Measurements from ENCODE around the gene CNOT6.

The CNOT6 gene

DNA sequence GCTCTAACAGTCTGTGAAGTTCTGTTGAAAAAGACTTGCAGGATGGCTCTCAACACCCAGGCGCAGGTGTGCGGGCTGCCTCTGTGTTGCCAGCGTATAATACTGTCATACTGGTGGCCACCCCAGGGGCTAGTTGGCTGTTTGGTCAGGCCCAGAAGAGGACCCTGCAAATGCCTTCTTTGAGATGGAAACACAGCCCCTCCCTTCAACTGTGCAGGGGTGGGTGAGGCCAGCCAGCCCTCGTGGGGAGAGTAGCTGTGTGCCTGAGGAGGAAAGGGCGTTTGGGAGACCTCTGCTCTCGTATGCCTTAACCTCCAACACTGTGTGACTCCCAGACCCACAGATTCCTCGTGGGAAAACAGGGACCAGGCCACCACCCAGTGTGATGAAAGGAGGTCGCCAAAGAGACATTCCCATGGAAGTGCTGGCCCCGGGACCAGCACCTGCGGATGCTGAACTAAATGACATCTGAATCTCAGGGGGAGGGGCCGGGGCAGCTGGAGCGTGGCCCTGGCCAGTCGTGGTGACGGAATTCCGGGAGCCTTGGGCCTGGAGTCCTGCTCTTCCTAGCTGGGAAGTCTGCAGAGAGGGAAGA lies 108.4 kb downstream of the CNOT6 start:
- DNase-seq: no peak

GRCh38 chr5:180603076-180603594 lies 109.0 kb downstream of the CNOT6 start:
- DNase-seq: no peak

DNA sequence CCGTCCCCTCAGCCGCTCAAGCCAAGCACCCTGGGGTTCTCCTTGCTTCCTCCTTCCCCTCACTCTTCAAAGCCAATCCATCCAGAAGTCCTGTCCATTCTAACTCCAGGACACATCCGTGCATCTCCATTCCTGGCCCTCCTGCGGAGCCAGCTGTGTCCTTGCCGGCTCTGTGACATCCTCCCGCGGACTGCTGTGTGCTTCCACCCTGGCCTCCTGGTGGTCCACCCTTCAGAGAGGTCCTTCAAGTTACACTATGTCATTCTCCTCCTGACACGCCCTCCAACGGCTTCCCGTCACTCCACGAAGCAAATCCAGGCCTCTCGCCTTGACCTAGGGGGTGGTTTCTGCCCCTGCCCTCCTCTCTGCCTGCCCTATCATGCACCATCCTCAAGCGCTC lies 110.1 kb downstream of the CNOT6 start:
- DNase-seq: no peak

- peak; percentile 83 for DNase-seq
These were observed 111.5 kb downstream of the CNOT6 start for GRCh38 chr5:180605554-180606214.

DNA sequence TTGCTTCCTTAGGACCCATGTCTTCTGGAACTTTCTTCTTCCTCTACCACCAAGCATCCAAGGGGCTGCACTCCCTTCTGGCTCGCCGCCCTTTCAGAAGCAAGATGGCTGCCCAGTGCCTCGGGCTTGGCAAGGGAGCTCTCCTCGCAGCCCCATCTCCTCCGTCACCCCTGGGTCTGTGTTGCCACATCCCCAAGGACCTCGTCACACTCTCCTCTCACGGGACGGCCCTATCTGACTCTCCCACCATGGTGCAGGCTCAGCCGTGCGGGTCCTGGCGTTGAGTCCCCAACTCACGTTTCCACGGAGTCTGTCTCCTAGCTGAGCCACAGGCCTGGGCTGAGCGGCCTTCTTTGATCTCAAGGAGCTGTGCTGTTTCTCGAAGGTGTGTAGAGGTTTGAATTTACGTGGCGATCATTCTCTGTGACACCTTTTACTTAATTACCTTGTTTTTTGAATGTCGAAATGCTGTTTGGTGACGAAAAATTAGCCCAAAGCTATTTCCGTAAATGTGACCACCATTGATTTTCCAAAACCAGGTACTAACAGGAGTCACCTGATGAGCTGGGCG lies 112.1 kb downstream of the CNOT6 start:
- DNase-seq: no peak

DNA sequence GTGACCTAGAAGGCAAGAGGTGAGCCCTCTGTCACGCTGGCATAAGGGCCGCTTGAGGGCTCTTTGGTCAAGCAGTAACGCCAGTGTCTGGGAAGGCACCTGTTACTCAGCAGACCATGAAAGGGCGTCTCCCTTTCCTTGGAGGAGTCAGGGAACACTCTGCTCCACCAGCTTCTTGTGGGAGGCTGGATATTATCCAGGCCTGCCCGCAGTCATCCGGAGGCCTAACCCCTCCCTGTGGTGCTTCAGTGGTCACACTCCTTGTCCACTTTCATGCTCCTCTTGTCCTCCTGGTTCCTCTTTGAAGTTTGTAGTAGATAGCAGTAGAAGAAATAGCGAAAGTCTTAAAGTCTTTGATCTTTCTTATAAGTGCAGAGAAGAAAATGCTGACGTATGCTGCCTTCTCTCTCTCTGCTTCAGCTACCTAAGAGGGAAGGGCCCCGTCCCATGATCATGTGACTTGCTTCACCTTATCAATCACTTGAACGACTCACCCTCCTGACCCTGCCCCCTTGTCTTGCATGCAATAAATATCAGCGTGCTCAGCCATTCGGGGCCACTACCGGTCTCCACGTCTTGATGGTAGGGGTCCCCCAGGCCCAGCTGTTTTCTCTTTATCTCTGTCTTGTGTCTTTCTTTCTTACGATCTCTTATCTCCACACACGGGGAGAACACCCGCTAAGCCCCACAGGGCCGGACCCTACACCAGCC lies 113.8 kb downstream of the CNOT6 start:
- DNase-seq: no peak

DNA sequence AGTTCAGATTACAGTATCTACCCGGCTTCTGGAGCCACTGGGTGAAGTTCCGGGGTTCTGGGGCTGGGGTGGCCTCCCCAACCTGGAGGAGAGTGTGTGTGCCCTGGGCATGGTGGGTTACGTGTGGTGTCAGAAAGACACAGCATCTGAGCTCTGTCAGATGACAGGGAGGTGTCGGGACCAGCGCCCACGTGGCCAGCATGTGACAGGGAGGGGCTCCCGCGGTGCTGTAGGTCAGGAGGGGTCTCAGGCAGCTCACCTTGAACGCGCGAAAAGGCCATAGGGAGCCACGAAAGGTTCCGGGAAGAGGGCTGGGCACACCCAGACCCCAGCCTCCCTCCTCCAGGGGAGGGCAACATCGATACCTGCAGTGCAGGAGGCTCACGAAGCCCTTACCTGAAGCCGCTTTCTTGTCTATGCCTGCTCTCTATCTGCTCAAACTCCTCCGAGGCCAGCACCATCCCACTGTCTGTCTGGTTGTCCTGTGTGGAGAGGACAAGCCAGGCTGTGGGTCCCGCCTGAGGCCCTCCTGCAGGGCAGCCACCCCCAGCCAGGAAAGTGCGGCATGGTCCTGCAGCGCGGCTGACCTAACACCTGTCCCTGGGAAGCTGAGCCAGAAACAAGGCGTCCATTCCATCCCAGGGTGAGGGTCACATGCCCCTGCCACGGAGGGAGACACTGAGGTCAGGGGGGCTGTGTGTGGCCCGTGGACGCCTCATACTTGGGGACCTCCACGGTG lies 114.6 kb downstream of the CNOT6 start:
- no peak for DNase-seq

DNA sequence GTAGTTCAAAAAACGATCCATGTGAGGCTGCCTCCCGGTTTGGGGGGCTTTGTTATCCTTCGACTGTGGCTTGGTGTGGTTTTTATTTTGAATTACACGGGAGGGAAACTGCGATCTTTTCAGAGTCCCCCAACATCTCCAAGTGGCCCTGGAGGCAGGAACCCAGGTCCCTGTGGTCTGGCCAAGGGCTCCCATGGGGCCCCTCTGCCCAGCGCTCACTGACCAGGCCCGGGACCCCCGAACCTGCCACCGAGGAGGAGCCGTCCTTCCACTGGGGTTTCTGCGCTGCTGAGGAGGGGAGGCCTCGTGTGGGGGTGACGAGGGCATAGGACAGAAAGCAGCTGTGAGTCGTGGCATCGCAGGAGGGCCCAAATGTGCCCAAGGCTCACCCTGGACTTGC lies 115.2 kb downstream of the CNOT6 start:
- DNase-seq: no peak

GRCh38 chr5:180609817-180610550 lies 115.8 kb downstream of the CNOT6 start:
- no peak for DNase-seq

GRCh38 chr5:180611140-180611850 lies 117.1 kb downstream of the CNOT6 start:
- DNase-seq: no peak

DNA sequence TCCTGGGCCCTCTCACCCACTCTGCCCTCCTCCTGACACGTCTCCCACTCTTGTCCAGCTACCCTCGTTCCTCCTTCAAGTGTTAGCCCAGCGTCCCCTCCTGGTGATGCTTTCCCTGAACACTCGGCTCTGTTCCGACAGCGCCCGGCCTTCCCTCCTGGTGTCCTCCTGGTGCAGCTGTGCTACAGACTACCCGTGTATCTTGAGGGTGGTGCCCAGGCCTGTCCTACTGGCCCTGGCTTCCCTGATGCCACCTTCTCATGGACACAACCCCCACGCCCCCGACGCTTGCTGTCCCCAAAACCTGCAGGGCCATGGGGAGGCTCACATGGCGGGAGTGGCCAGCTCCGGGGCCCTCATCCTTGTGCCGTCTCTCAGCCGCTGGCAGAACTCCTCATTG lies 118.5 kb downstream of the CNOT6 start:
- DNase-seq: no peak

GRCh38 chr5:180613188-180613813 lies 119.1 kb downstream of the CNOT6 start:
- no peak for DNase-seq

DNA sequence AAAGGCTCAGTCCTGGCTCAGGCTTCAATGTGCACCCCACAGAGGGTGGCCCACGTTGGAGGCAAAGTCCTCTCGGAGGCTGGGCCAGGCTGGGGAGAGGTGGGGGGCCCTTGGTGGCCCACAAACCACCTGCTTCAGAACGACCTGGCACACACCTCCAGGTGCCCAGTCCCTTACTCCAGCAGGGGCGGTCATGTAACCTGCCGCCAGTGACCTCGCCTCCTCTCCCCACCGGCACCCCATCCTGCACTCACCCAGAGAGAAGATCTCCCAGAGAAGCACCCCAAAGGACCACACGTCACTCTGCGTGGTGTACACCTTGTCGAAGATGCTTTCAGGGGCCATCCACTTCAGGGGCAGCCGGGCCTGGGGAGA lies 119.6 kb downstream of the CNOT6 start:
- no peak for DNase-seq

- no peak for DNase-seq
These were observed 124.3 kb downstream of the CNOT6 start for GRCh38 chr5:180618487-180618828.

GRCh38 chr5:180618829-180619562 lies 124.8 kb downstream of the CNOT6 start:
- peak; percentile 68 for DNase-seq

GRCh38 chr5:180619563-180619915 lies 125.4 kb downstream of the CNOT6 start:
- no peak for DNase-seq

- no peak for DNase-seq
These were observed 125.8 kb downstream of the CNOT6 start for GRCh38 chr5:180620014-180620413.

GRCh38 chr5:180621311-180621710 lies 127.1 kb downstream of the CNOT6 start:
- no peak for DNase-seq

- no peak for DNase-seq
These were observed 128.7 kb downstream of the CNOT6 start for GRCh38 chr5:180622910-180623309.

GRCh38 chr5:180623411-180623834 lies 129.2 kb downstream of the CNOT6 start:
- DNase-seq: no peak

DNA sequence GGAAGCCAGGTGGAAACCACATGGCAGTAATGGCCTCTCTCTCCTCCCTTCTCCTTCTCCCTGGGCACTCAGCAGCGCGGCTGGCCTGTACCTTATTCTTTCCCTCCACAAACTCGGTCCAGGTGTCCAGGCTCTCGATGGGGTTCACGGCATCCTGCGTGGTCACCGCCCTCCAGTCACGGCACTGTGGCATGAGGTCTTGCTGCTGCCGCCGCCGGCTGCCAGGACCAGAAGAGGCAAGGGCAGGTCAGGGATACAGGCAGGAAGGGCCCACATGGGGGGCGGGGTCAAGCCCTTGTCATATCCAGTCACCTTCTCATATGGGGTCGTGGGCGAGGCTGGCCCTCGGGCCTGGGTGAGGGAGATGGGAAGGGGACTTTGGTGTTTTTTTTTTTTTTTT lies 129.7 kb downstream of the CNOT6 start:
- DNase-seq: no peak

Measured in activated CD4-positive, alpha-beta T cell treated with anti-CD3 and anti-CD28 coated beads for 48 hours (primary cell).